Measurements from ENCODE around the gene POLD3. TPM values are rescaled to one million over a fixed set of nuclear protein-coding genes. Genes with fewer than 3 reads are reported as not detected.

Gene POLD3
- total RNA-seq, 4 donors from 2014 or later = 9.0 to 21.9 (median 12.8) TPM

GRCh38 chr11:74686792-74687191, 94.4 kb downstream of the POLD3 start:
- no peak overlapping the region for H3K4me3 ChIP-seq
- H3K36me3 ChIP-seq = no peaks in the 10 kb centered on the region
- H3K27ac ChIP-seq = peak overlapping the region in 1 of 4 donors; percentile 23
- H3K9me3 ChIP-seq = peaks cover 0 to 12% (median 0%) of the 10 kb centered on the region in 4 donors
- no peaks in the 10 kb centered on the region for H3K27me3 ChIP-seq
- WGBS, 2 donors = 73 to 80% methylated on average over 4 of the region's 4 CpGs
- DNase-seq (ENCODE audit: low spot score in 2 of 2) = no peak
- TF ChIP-seq POLR2A (IDR thresholded peaks at IDR 0.05) = no peak
- no peak for TF ChIP-seq EP300 (IDR thresholded peaks at IDR 0.05)
- no peak for TF ChIP-seq CTCF (IDR thresholded peaks at IDR 0.05)
- H3K4me1 ChIP-seq = peaks cover 0 to 23% (median 3%) of the 10 kb centered on the region in 4 donors

GRCh38 chr11:74687237-74688023, 95.0 kb downstream of the POLD3 start:
- Histone ChIP-seq H3K27ac (peak overlapping the region in 2 of 4 donors; percentile 37 to 57), H3K4me1 (peaks cover 0 to 17% (median 3%) of the 10 kb centered on the region in 4 donors), H3K27me3 (no peaks in the 10 kb centered on the region), H3K36me3 (no peaks in the 10 kb centered on the region), H3K9me3 (peaks cover 0 to 12% (median 0%) of the 10 kb centered on the region in 4 donors), H3K4me3 (no peak overlapping the region)
- no peak for TF ChIP-seq POLR2A (IDR thresholded peaks at IDR 0.05)
- TF ChIP-seq EP300 (IDR thresholded peaks at IDR 0.05) = no peak
- no peak for TF ChIP-seq CTCF (IDR thresholded peaks at IDR 0.05)
- no peak for DNase-seq (ENCODE audit: low spot score in 2 of 2)
- WGBS, 2 donors = 62 to 74% methylated on average over 6 of the region's 6 CpGs

- Histone ChIP-seq H3K4me1 (no peaks in the 10 kb centered on the region), H3K36me3 (no peaks in the 10 kb centered on the region), H3K9me3 (peaks cover 0 to 12% (median 0%) of the 10 kb centered on the region in 4 donors), H3K4me3 (no peak overlapping the region), H3K27me3 (no peaks in the 10 kb centered on the region), H3K27ac (no peak overlapping the region)
- TF ChIP-seq EP300 (IDR thresholded peaks at IDR 0.05) (no peak), POLR2A (IDR thresholded peaks at IDR 0.05) (no peak), CTCF (IDR thresholded peaks at IDR 0.05) (no peak)
- no peak for DNase-seq (ENCODE audit: low spot score in 2 of 2)
- WGBS, 2 donors = 93 to 99% methylated on average over 4 of the region's 4 CpGs
These were observed 97.3 kb downstream of the POLD3 start for GRCh38 chr11:74689666-74690065.

GRCh38 chr11:74691755-74692154, 99.4 kb downstream of the POLD3 start:
- Histone ChIP-seq H3K36me3 (no peaks in the 10 kb centered on the region), H3K4me3 (no peak overlapping the region), H3K27me3 (no peaks in the 10 kb centered on the region), H3K9me3 (peaks cover 0 to 5% (median 0%) of the 10 kb centered on the region in 4 donors), H3K4me1 (peaks cover 0 to 9% (median 7%) of the 10 kb centered on the region in 4 donors), H3K27ac (no peak overlapping the region)
- no peak for DNase-seq (ENCODE audit: low spot score in 2 of 2)
- WGBS, 2 donors = 59 to 68% methylated on average over 4 of the region's 4 CpGs
- TF ChIP-seq EP300 (IDR thresholded peaks at IDR 0.05) (no peak), CTCF (IDR thresholded peaks at IDR 0.05) (no peak), POLR2A (IDR thresholded peaks at IDR 0.05) (no peak)

Small RNAs within 50 kb of the gene (small RNA-seq; reads per million reads assigned to genes)
- gene RANP3 (not detected), gene RN7SKP297 (not detected)

Other genes starting within 250 kb of the POLD3 start
- 1 to 10 TPM; 2.4 to 9.3 (median 6.2) TPM for gene PGM2L1, start 194.1 kb upstream of the POLD3 start, total RNA-seq
- 1 to 10 TPM; 5.7 to 8.5 (median 6.7) TPM for gene KCNE3, start 125.0 kb upstream of the POLD3 start, total RNA-seq
- gene LIPT2, start 98.9 kb upstream of the POLD3 start, total RNA-seq = 1 to 10 TPM in 3 of 4 donors, under 1 TPM in 1; 0.59 to 9.4 (median 6.1) TPM
- gene CHRDL2, start 138.8 kb downstream of the POLD3 start, total RNA-seq = not detected
- gene RNF169, start 156.3 kb downstream of the POLD3 start, total RNA-seq = 10 to 100 TPM; 20.1 to 23.4 (median 22.3) TPM

All from tibial nerve (tissue), 4 donors.